ENCODE results near the gene SLC27A5.

Gene SLC27A5

GRCh38 chr19:58518256-58519086 lies 6.7 kb upstream of the SLC27A5 start:
- Histone ChIP-seq H3K9me3 (ENCODE audit: control insufficient read depth, insufficient read depth, low read depth, low read length) (no peaks in the 10 kb centered on the region), H3K4me1 (ENCODE audit: control insufficient read depth, insufficient read depth, low read length) (peaks cover 10% of the 10 kb centered on the region), H3K36me3 (ENCODE audit: control insufficient read depth in 2 of 2, insufficient read depth in 1 of 2, low read length in 2 of 2) (peaks cover 0 to 23% of the 10 kb centered on the region in 2 experiments; a peak in 1 of 3 replicates), H3K4me3 (ENCODE audit: low read depth, low read length) (peak overlapping the region; percentile 74), H3K27ac (ENCODE audit: extremely low read depth, low read depth, low read length) (peak overlapping the region; percentile 94)
- CTCF ChIA-PET, result interaction anchor here (0.6 to 3.4 kb wide), 43 partner anchors 9 to 2000 kb away, joined by 3 to 26 read pairs (median 5); partner anchors contain the start of genes CHMP2A, TRIM28, ZNF324B and ZNF446
- POLR2A ChIA-PET, result interaction anchor here (0.6 to 4.6 kb wide), 24 partner anchors 14 to 381 kb away, joined by 3 to 107 read pairs (median 7); partner anchors contain the start of genes CHMP2A, TRIM28, UBE2M and ZNF274
- TF ChIP-seq ZNF692 (tag by site-specific recombination; IDR thresholded peaks at IDR 0.05) (peak; percentile 62; the same call in 1 of the 2 replicates), KLF1 (tag by site-specific recombination; IDR thresholded peaks at IDR 0.05) (peak; percentile 81), HOXD13 (CRISPR knock-in tag; IDR thresholded peaks at IDR 0.05; ENCODE audit: borderline replicate concordance) (0 out of 2 replicates have a peak, but pooled peaks have one; percentile 29), CTCF (tag by site-specific recombination; IDR thresholded peaks at IDR 0.05) (peak; percentile 75), TCF7L2 (IDR thresholded peaks at IDR 0.05; ENCODE audit: borderline replicate concordance, low read depth, low read length) (no peak), KLF9 (tag by site-specific recombination; IDR thresholded peaks at IDR 0.05; ENCODE audit: low read depth) (peak; percentile 45; the same call in 1 of the 2 replicates), ZNF580 (tag by site-specific recombination; IDR thresholded peaks at IDR 0.05) (no peak), PBX3 (CRISPR knock-in tag; IDR thresholded peaks at IDR 0.05) (0 out of 2 replicates have a peak, but pooled peaks have one; percentile 53)

GRCh38 chr19:58516964-58517833 lies 5.4 kb upstream of the SLC27A5 start:
- Histone ChIP-seq H3K9me3 (ENCODE audit: control insufficient read depth, insufficient read depth, low read depth, low read length) (no peaks in the 10 kb centered on the region), H3K27ac (ENCODE audit: extremely low read depth, low read depth, low read length) (no peak overlapping the region), H3K4me3 (ENCODE audit: low read depth, low read length) (no peak overlapping the region), H3K36me3 (ENCODE audit: control insufficient read depth in 2 of 2, insufficient read depth in 1 of 2, low read length in 2 of 2) (peaks cover 0 to 27% of the 10 kb centered on the region in 2 experiments; a peak in 1 of 3 replicates), H3K4me1 (ENCODE audit: control insufficient read depth, insufficient read depth, low read length) (peaks cover 10% of the 10 kb centered on the region)
- ChIA-PET CTCF (interaction anchor here (0.6 to 3.1 kb wide), 6 partner anchors 17 to 1998 kb away, joined by 3 to 26 read pairs (median 4); no protein-coding TSS in a partner anchor), POLR2A (interaction anchor here (0.6 to 1.6 kb wide), 5 partner anchors 12 to 42 kb away, joined by 3 to 7 read pairs (median 3); partner anchors contain the start of genes CHMP2A and TRIM28)
- TF ChIP-seq ZNF223 (tag by site-specific recombination; IDR thresholded peaks at IDR 0.05), result no peak
- TF ChIP-seq ZNF394 (tag by site-specific recombination; IDR thresholded peaks at IDR 0.05; ENCODE audit: borderline replicate concordance), result no peak
- TF ChIP-seq HOXC10 (CRISPR knock-in tag; IDR thresholded peaks at IDR 0.05), result 0 out of 2 replicates have a peak, but pooled peaks have one; percentile 79
- no peak for TF ChIP-seq OVOL3 (tag by site-specific recombination; IDR thresholded peaks at IDR 0.05)
- no peak for TF ChIP-seq WT1 (tag by site-specific recombination; IDR thresholded peaks at IDR 0.05)
